IMR-90 (cell line): ENCODE data around the gene DNAJB2. TPM values are rescaled to one million over a fixed set of nuclear protein-coding genes. Genes with fewer than 3 reads are reported as not detected.

ENCODE experiments used
- ATAC-seq: fragments of 200-7000 bp; cut with Tn5 transposase; 2 replicates; pipeline ENCODE4 v1.9.1; 2020; ENCODE audit warnings: low read depth, mild to moderate bottlenecking, moderate library complexity
- BruUV-seq: library from RNA; stranded (reverse); fragments of 400-500 nt; replicated peaks from 2 replicates; lab custom pipeline; 2021; lab: Mats Ljungman, UMichigan
- CTCF ChIA-PET: fragments of 300-600 bp; formaldehyde crosslinking; extraction: SDS; loops from one replicate; lab custom pipeline; 2021; ENCODE audit warnings: antibody characterized with exemption; lab: Yijun Ruan, JAX
- POLR2A ChIA-PET: fragments of 300-600 bp; sonication (Branson Sonifier 250); formaldehyde crosslinking; loops from one replicate; lab custom pipeline; 2022; ENCODE audit warnings: antibody characterized with exemption; ENCODE audit not compliant: unreplicated experiment; lab: Charles Lee
- DNase-seq: peaks from one replicate; pipeline ENCODE4 v3.0.0; 2013
- H2AFZ ChIP-seq: replicated peaks from 2 replicates; pipeline ENCODE3; 2013; ENCODE audit warnings: low read length, mild to moderate bottlenecking; ENCODE audit not compliant: poor library complexity
- H2AK5ac ChIP-seq: 2 replicates; pipeline ENCODE4 v1.6.1; 2013; ENCODE audit warnings: low read depth, low read length, inconsistent platforms
- H2AK9ac ChIP-seq: replicated peaks from 2 replicates; pipeline ENCODE3; 2013; ENCODE audit warnings: mild to moderate bottlenecking, low read depth, low read length, moderate library complexity; ENCODE audit not compliant: poor library complexity
- H2BK120ac ChIP-seq: 2 replicates; pipeline ENCODE4 v1.6.1; 2013; ENCODE audit warnings: low read depth, low read length, inconsistent platforms
- H2BK15ac ChIP-seq: 3 replicates; pipeline ENCODE4 v1.6.1; 2013; ENCODE audit warnings: low read depth, low read length, inconsistent platforms
- H2BK20ac ChIP-seq: 2 replicates; pipeline ENCODE4 v1.6.1; 2013; ENCODE audit warnings: low read depth, mild to moderate bottlenecking, inconsistent platforms, low read length, moderate library complexity
- H2BK5ac ChIP-seq: 2 replicates; pipeline ENCODE4 v1.6.1; 2013; ENCODE audit warnings: mild to moderate bottlenecking, low read depth, low read length, inconsistent platforms; ENCODE audit not compliant: poor library complexity, severe bottlenecking
- H3K14ac ChIP-seq: replicated peaks from 2 replicates; pipeline ENCODE4 v1.6.1; 2013; ENCODE audit warnings: low read depth, low read length, inconsistent platforms
- H3K18ac ChIP-seq: 2 replicates; pipeline ENCODE4 v1.6.1; 2013; ENCODE audit warnings: low read depth, low read length, control low read depth
- H3K23ac ChIP-seq: 2 replicates; pipeline ENCODE4 v1.6.1; 2013; ENCODE audit warnings: low read depth, low read length, inconsistent platforms
- H3K27ac ChIP-seq: 2 replicates; pipeline ENCODE4 v1.5.1; 2013; ENCODE audit warnings: mild to moderate bottlenecking, control low read depth, low read length; ENCODE audit not compliant: insufficient read depth
- H3K27me3 ChIP-seq: 2 replicates; pipeline ENCODE4 v1.6.1; 2013; ENCODE audit warnings: low read length; ENCODE audit not compliant: control insufficient read depth, insufficient read depth
- H3K36me3 ChIP-seq: 2 replicates; pipeline ENCODE4 v1.6.1; 2013; ENCODE audit warnings: low read length, mixed read lengths; ENCODE audit not compliant: control insufficient read depth, insufficient read depth
- H3K4ac ChIP-seq: 2 replicates; pipeline ENCODE4 v1.6.1; 2013; ENCODE audit warnings: low read depth, low read length, inconsistent platforms
- H3K4me1 ChIP-seq: 2 replicates; pipeline ENCODE4 v1.6.1; 2013; ENCODE audit warnings: low read length, mixed read lengths; ENCODE audit not compliant: control insufficient read depth, insufficient read depth
- H3K4me2 ChIP-seq: 2 replicates; pipeline ENCODE4 v1.6.1; 2013; ENCODE audit warnings: low read depth, mild to moderate bottlenecking, control low read depth, low read length, moderate library complexity
- H3K4me3 ChIP-seq: 2 replicates; pipeline ENCODE4 v1.5.1; 2013; ENCODE audit warnings: low read depth, mild to moderate bottlenecking, control low read depth, low read length, moderate library complexity; ENCODE audit not compliant: insufficient read depth
- H3K56ac ChIP-seq: 2 replicates; pipeline ENCODE4 v1.6.1; 2013; ENCODE audit warnings: low read length, inconsistent platforms; ENCODE audit not compliant: insufficient read depth; ENCODE audit errors: extremely low read depth
- H3K79me1 ChIP-seq, 2 experiments: 2 replicates each; pipeline ENCODE4 v1.6.1; 2013; ENCODE audit warnings: low read length in 2 of 2, inconsistent platforms in 1 of 2, low read depth in 1 of 2
- H3K9ac ChIP-seq: 2 replicates; pipeline ENCODE4 v1.6.1; 2013; ENCODE audit warnings: low read depth, low read length, control low read depth
- H3K9me1 ChIP-seq: 2 replicates; pipeline ENCODE4 v1.6.1; 2013; ENCODE audit warnings: low read length, inconsistent platforms; ENCODE audit not compliant: insufficient read depth
- H3K9me3 ChIP-seq: 2 replicates; pipeline ENCODE4 v1.6.1; 2013; ENCODE audit warnings: low read length; ENCODE audit not compliant: control insufficient read depth, insufficient read depth
- H4K20me1 ChIP-seq: 2 replicates; pipeline ENCODE4 v1.6.1; 2013; ENCODE audit warnings: low read length, inconsistent platforms; ENCODE audit not compliant: insufficient read depth
- H4K5ac ChIP-seq: 2 replicates; pipeline ENCODE4 v1.6.1; 2013; ENCODE audit warnings: mild to moderate bottlenecking, low read depth, low read length, control low read depth
- H4K8ac ChIP-seq, 2 experiments: 2 replicates each; pipeline ENCODE4 v1.6.1; 2013; ENCODE audit warnings: low read depth in 2 of 2, low read length in 2 of 2, control low read depth in 1 of 2, inconsistent platforms in 1 of 2
- H4K91ac ChIP-seq: 2 replicates; pipeline ENCODE4 v1.6.1; 2013; ENCODE audit warnings: low read depth, low read length, inconsistent platforms; ENCODE audit not compliant: insufficient read depth
- CEBPB ChIP-seq: IDR thresholded peaks from 2 replicates; pipeline ENCODE4 v1.6.1; 2012; ENCODE audit warnings: low read depth, low read length, improper control_type of control experiment
- CTCF ChIP-seq: conservative IDR thresholded peaks from 2 replicates; pipeline ENCODE4 v1.5.1; 2012; ENCODE audit warnings: mild to moderate bottlenecking, low read depth, low read length, improper control_type of control experiment
- MAZ ChIP-seq: IDR thresholded peaks from 2 replicates; pipeline ENCODE4 v1.6.1; 2012; ENCODE audit warnings: low read depth, mild to moderate bottlenecking, low read length, improper control_type of control experiment, moderate library complexity, borderline replicate concordance
- MXI1 ChIP-seq: IDR thresholded peaks from 2 replicates; pipeline ENCODE4 v1.6.1; 2012; ENCODE audit warnings: low read depth, mild to moderate bottlenecking, low read length, moderate library complexity, borderline replicate concordance
- POLR2A ChIP-seq: IDR thresholded peaks from 2 replicates; pipeline ENCODE4 v1.6.1; 2012; ENCODE audit warnings: mild to moderate bottlenecking, low read depth, low read length
- RAD21 ChIP-seq: IDR thresholded peaks from 2 replicates; pipeline ENCODE4 v1.6.1; 2012; ENCODE audit warnings: low read length, improper control_type of control experiment
- SMC3 ChIP-seq: fragments of 150-350 bp; IDR thresholded peaks from 2 replicates; pipeline ENCODE4 v1.6.1; 2016; ENCODE audit warnings: low read depth, mild to moderate bottlenecking, antibody characterized with exemption, low read length, moderate library complexity
- WGBS, 2 experiments: methylation state at CpG; one replicate each; pipeline versions ENCODE4 v1.1.5 to v1.1.7; 2013; ENCODE audit warnings: missing lambda C conversion rate in 2 of 2; ENCODE audit not compliant: insufficient read length in 1 of 2; ENCODE audit errors: extremely low coverage in 2 of 2; 5-methylcytosine and 5-hydroxymethylcytosine counted together
- dilution Hi-C: fragments of 300-500 bp; cut with HindIII; formaldehyde crosslinking; loops from one replicate; pipeline ENCODE4 v1.14.3; 2018; ENCODE audit warnings: low sequenced_read_pairs; ENCODE audit not compliant: unreplicated experiment
- in situ Hi-C: fragments of 300-500 bp; cut with MboI; formaldehyde crosslinking; loops from 3 replicates; pipeline ENCODE4 v1.14.3; 2019; ENCODE audit warnings: low sequenced_read_pairs, inconsistent platforms, mixed read lengths
- intact Hi-C: fragments of 100-400 bp; cut with micrococcal nuclease; formaldehyde crosslinking; loops from 2 replicates; pipeline ENCODE4 v1.10.0; 2022
- polyA plus RNA-seq, 3 experiments: library from polyadenylated mRNA; depleted of rRNA; stranded (reverse); fragments of >200 nt; gene quantifications; 2 replicates each; pipeline ENCODE4 v1.2.3, GENCODE V29; 2012; ENCODE audit warnings: low replicate concordance in 1 of 3
- total RNA-seq: library from RNA; depleted of rRNA; stranded (reverse); fragments of >200 nt; gene quantifications from 2 replicates; pipeline ENCODE4 v1.2.3, GENCODE V29; 2012

DNAJB2 gene
- total and polyA plus RNA-seq, 2 of the 4 experiments (the other 2 are of a cell fraction) = 30.6 to 45.8 TPM

DNA sequence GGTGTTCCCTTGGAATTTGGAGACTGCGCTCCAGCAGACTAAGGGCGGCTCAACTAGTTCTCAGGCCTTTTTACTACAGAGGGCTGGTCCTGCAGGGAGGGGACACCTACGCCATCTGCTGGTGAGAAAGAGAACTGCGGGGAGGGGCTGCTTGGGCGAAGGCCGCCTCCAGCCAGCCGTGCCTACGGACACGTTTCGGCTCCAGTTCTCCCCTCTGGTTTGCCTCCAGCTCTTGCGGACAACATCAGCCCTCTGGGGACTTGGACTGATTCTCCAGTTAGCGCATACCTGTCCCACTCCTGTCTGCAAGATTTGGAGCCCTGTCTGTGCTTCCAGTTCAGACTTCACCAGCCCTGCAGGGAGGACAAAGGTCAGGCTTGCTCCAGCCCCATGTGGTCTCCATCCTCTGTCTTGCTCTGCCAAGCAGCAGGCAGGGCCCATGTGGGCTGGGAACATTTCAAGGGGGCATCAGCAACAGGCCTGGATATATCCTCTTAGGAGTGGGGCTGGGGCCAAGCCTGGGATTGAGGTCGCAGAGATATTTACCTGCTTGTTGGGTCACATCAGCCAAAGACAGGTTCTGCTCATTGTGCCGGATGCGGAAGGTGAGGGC is 19.7 kb downstream of the DNAJB2 start:
- H3K27ac ChIP-seq = no peak overlapping the region
- H3K9ac ChIP-seq = peak overlapping the region; percentile 34; the same call in 1 of the 2 replicates
- in situ Hi-C loops (loop anchor here (5.0 kb wide), 1 partner anchor 127 kb away; the partner anchor contains the start of gene SLC23A3), dilution Hi-C loops (no loop called here), intact Hi-C loops (loop anchor here (1.0 to 5.0 kb wide), 4 partner anchors 80 to 242 kb away; partner anchors contain the start of gene NHEJ1)
- TF ChIP-seq MXI1 (no peak), CEBPB (no peak), MAZ (peak; percentile 84; the same call in 1 of the 2 replicates), CTCF (peak; percentile 96), SMC3 (peak; percentile 89), RAD21 (peak; percentile 88), POLR2A (no peak)
- H3K27me3 ChIP-seq = no peaks in the 10 kb centered on the region
- no peak overlapping the region for H2BK15ac ChIP-seq
- no peaks in the 10 kb centered on the region for H3K9me3 ChIP-seq
- H3K9me1 ChIP-seq = no peaks in the 10 kb centered on the region
- BruUV-seq = no TSS peak
- no peaks in the 10 kb centered on the region for H3K79me1 ChIP-seq
- H4K8ac ChIP-seq = no peak overlapping the region; a peak in 1 of 4 replicates
- H2BK20ac ChIP-seq = no peak overlapping the region
- H3K4me2 ChIP-seq = no peak overlapping the region
- H2BK120ac ChIP-seq = peak overlapping the region; percentile 76; the same call in 1 of the 2 replicates
- 14% methylated on average over 9 of the region's 15 CpGs; no CpG with 5 or more reads in 1 of the 2 experiments for WGBS, 2 experiments
- H3K14ac ChIP-seq = 0 out of 2 replicates have a peak overlapping the region, but pooled peaks have one; percentile 46
- ATAC-seq (peak; percentile 86), DNase-seq (peak; percentile 69)
- peak overlapping the region; percentile 89 for H2AFZ ChIP-seq
- H3K18ac ChIP-seq = no peak overlapping the region
- no peak overlapping the region for H2BK5ac ChIP-seq
- H2AK5ac ChIP-seq = peak overlapping the region; percentile 40; the same call in 1 of the 2 replicates
- ChIA-PET POLR2A (no interaction called here), CTCF (interaction anchor here (0.6 to 1.4 kb wide), 2 partner anchors 13 to 21 kb away, joined by 3 read pairs; no protein-coding TSS in a partner anchor)
- no peak overlapping the region for H3K56ac ChIP-seq
- peaks cover 4% of the 10 kb centered on the region for H3K36me3 ChIP-seq
- no peaks in the 10 kb centered on the region for H4K20me1 ChIP-seq
- H4K91ac ChIP-seq = peak overlapping the region; percentile 44; the same call in 1 of the 2 replicates
- no peak overlapping the region for H3K4me3 ChIP-seq
- peaks cover 6% of the 10 kb centered on the region; the same call in 1 of the 2 replicates for H3K4me1 ChIP-seq
- H3K4ac ChIP-seq = peak overlapping the region; percentile 54
- peak overlapping the region; percentile 70 for H4K5ac ChIP-seq
- H3K23ac ChIP-seq = no peak overlapping the region
- H2AK9ac ChIP-seq = peak overlapping the region; percentile 67
